Activated CD8-positive, alpha-beta memory T cell treated with anti-CD3 and anti-CD28 coated beads, Interleukin-2, amount 10 ng/mL, durations not matched to agents 7 days and 5 days (primary cell): ENCODE measurements around the gene UBE2J2. TPM values are rescaled to one million over a fixed set of nuclear protein-coding genes. Genes with fewer than 3 reads are reported as not detected.

Source experiments
- ATAC-seq: fragments of 150-1000 bp; cut with Tn5 transposase; one replicate; pipeline ENCODE4 v1.10.0; 2021; ENCODE audit warnings: moderate library complexity
- CTCF ChIA-PET: fragments of 350-600 bp; sonication (Branson Sonifier 250); formaldehyde crosslinking; loops from one replicate; lab custom pipeline; 2021; ENCODE audit warnings: antibody characterized with exemption; lab: Charles Lee
- DNase-seq: peaks from one replicate; pipeline ENCODE4 v3.0.0-alpha.2; 2020
- H3K27ac Mint-ChIP-seq: one replicate; pipeline ENCODE4 v1.8.0; 2021; ENCODE audit warnings: mild to moderate bottlenecking, mixed read lengths
- H3K27me3 Mint-ChIP-seq: one replicate; pipeline ENCODE4 v1.8.0; 2021; ENCODE audit warnings: mixed read lengths
- H3K36me3 Mint-ChIP-seq: one replicate; pipeline ENCODE4 v1.8.0; 2021; ENCODE audit warnings: mild to moderate bottlenecking, mixed read lengths
- H3K4me1 Mint-ChIP-seq: one replicate; pipeline ENCODE4 v1.8.0; 2021; ENCODE audit warnings: mixed read lengths
- H3K4me3 Mint-ChIP-seq: one replicate; pipeline ENCODE4 v1.8.0; 2021; ENCODE audit warnings: mild to moderate bottlenecking, moderate library complexity, mixed read lengths
- H3K9me3 Mint-ChIP-seq: one replicate; pipeline ENCODE4 v1.8.0; 2022; ENCODE audit warnings: low read depth, mixed read lengths
- total RNA-seq, 2 experiments: library from RNA; stranded (reverse); gene quantifications; one replicate each; pipeline ENCODE4 v1.2.3, GENCODE V29; 2021

Gene UBE2J2
- total RNA-seq, 2 experiments from 2014 or later = 71.3 to 83.3 TPM

GRCh38 chr1:1231400-1232207, 42.0 kb downstream of the UBE2J2 start, which contains the start of gene SDF4:
Gene SDF4 (minus strand): TSS chr1:1232001. CDS start chr1:1228772, 3,229 bp downstream.
- no peaks in the 10 kb centered on the region for H3K9me3 Mint-ChIP-seq
- peaks cover 22% of the 10 kb centered on the region for H3K36me3 Mint-ChIP-seq
- H3K27ac Mint-ChIP-seq = peak within 1 kb of the TSS; percentile 87
- no peaks in the 10 kb centered on the region for H3K27me3 Mint-ChIP-seq
- DNase-seq (peak; percentile 97), ATAC-seq (peak; percentile 96)
- CTCF ChIA-PET = interaction anchor here (0.7 to 4.8 kb wide), 12 partner anchors 16 to 167 kb away, joined by 3 to 43 read pairs (median 3); no protein-coding TSS in a partner anchor
- H3K4me3 Mint-ChIP-seq = peak within 1 kb of the TSS; percentile 91
- peaks cover 30% of the 10 kb centered on the region for H3K4me1 Mint-ChIP-seq

GRCh38 chr1:1230656-1231399, 42.8 kb downstream of the UBE2J2 start:
- H3K9me3 Mint-ChIP-seq = no peaks in the 10 kb centered on the region
- peaks cover 28% of the 10 kb centered on the region for H3K36me3 Mint-ChIP-seq
- DNase-seq = no peak
- H3K4me3 Mint-ChIP-seq = peak overlapping the region; percentile 91
- H3K27me3 Mint-ChIP-seq = no peaks in the 10 kb centered on the region
- peak overlapping the region; percentile 87 for H3K27ac Mint-ChIP-seq
- CTCF ChIA-PET = interaction anchor here (0.7 to 4.8 kb wide), 13 partner anchors 15 to 167 kb away, joined by 3 to 43 read pairs (median 3); no protein-coding TSS in a partner anchor
- H3K4me1 Mint-ChIP-seq = peaks cover 30% of the 10 kb centered on the region
- no peak for ATAC-seq

- DNase-seq (no peak), ATAC-seq (no peak)
- Mint-ChIP-seq H3K4me3 (peak overlapping the region; percentile 91), H3K9me3 (no peaks in the 10 kb centered on the region), H3K36me3 (peaks cover 35% of the 10 kb centered on the region), H3K27me3 (no peaks in the 10 kb centered on the region), H3K4me1 (peaks cover 33% of the 10 kb centered on the region), H3K27ac (peak overlapping the region; percentile 45)
- CTCF ChIA-PET = interaction anchor here (4.8 kb wide), 1 partner anchor 108 kb away, joined by 43 read pairs; no protein-coding TSS in a partner anchor
Observed at GRCh38 chr1:1229770-1230169, 43.9 kb downstream of the UBE2J2 start.

DNA sequence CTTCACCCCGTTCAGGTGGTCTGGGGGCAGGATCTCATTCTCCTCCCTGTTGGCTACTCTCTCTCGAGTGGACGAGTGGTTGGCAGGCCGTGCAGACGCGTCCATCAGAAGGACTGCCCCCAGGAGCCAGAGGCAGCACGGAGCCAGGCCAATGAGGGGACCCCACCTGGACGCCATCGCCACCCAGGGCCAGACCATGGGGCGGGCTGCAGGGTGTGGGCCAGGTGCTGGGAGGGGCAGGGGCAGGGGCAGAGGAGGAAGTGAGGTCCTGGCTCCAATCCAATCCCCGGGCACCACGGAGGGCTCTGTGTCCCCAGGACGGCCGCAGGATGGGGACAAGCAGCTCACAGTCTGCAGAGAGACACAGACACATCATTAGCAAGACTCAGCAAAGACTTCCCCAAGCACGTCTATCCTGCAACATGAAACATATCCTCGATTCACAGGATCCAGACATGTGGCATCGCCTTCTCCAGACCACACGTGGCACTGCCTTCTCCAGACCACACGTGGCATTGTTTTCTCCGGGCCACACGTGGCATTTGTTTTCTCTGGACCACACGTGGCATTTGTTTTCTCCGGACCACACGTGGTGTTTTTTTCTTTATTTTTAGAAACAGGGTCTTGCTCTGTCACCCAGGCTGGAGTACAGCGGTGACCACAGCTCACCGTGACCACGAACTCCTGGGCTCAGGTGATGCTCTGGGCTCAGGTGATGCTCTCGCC, 44.9 kb downstream of the UBE2J2 start:
- Mint-ChIP-seq H3K9me3 (no peaks in the 10 kb centered on the region), H3K4me3 (no peak overlapping the region), H3K4me1 (peaks cover 23% of the 10 kb centered on the region), H3K27me3 (no peaks in the 10 kb centered on the region), H3K27ac (no peak overlapping the region), H3K36me3 (peaks cover 36% of the 10 kb centered on the region)
- DNase-seq (no peak), ATAC-seq (no peak)
- CTCF ChIA-PET = interaction anchor here (4.8 kb wide), 1 partner anchor 107 kb away, joined by 43 read pairs; no protein-coding TSS in a partner anchor

DNA sequence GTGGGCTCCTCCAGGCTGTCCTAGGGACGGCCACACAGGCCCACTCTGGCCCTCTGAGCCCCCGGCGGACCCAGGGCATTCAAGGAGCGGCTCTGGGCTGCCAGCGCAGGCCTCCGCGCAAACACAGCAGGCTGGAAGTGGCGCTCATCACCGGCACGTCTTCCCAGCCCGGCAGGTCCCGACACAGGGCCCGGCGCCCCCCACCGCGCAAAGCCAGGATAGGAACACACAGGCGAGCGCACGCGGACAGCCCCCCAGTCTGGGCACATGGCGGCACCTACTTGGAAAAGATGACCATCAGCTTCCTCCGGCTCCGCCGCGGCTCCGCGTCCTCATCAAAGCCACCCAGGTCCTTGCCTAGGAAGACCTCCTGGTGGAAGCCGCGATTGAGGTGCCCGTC, 45.5 kb downstream of the UBE2J2 start:
- Mint-ChIP-seq H3K27ac (no peak overlapping the region), H3K27me3 (no peaks in the 10 kb centered on the region), H3K4me3 (no peak overlapping the region), H3K4me1 (peaks cover 19% of the 10 kb centered on the region), H3K36me3 (peaks cover 33% of the 10 kb centered on the region), H3K9me3 (no peaks in the 10 kb centered on the region)
- CTCF ChIA-PET = interaction anchor here (4.8 kb wide), 1 partner anchor 106 kb away, joined by 43 read pairs; no protein-coding TSS in a partner anchor
- no peak for DNase-seq
- ATAC-seq = no peak

DNA sequence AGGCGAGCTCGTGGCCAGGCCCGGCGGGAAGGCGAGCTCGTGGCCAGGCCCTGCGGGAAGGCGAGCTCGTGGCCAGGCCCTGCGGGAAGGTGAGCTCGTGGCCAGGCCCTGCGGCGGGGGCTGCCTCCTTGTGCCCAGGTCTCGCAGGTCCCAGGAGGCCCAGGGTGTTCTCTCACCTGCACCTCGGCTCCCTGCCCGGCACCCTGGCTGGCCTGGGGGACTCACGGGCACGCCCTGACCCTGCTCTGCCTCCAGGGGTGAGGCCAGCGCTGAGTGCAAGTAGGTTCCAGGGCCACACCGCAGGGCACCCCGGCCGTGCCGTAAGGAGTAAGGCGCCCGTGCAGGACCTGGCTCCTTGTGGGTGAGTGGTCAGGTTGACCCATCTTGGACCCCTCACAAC, 46.3 kb downstream of the UBE2J2 start:
- Mint-ChIP-seq H3K4me1 (peaks cover 17% of the 10 kb centered on the region), H3K9me3 (no peaks in the 10 kb centered on the region), H3K36me3 (peaks cover 41% of the 10 kb centered on the region), H3K4me3 (no peak overlapping the region), H3K27me3 (no peaks in the 10 kb centered on the region), H3K27ac (no peak overlapping the region)
- DNase-seq (no peak), ATAC-seq (no peak)
- CTCF ChIA-PET = interaction anchor here (2.5 kb wide), 1 partner anchor 105 kb away, joined by 7 read pairs; no protein-coding TSS in a partner anchor

DNA sequence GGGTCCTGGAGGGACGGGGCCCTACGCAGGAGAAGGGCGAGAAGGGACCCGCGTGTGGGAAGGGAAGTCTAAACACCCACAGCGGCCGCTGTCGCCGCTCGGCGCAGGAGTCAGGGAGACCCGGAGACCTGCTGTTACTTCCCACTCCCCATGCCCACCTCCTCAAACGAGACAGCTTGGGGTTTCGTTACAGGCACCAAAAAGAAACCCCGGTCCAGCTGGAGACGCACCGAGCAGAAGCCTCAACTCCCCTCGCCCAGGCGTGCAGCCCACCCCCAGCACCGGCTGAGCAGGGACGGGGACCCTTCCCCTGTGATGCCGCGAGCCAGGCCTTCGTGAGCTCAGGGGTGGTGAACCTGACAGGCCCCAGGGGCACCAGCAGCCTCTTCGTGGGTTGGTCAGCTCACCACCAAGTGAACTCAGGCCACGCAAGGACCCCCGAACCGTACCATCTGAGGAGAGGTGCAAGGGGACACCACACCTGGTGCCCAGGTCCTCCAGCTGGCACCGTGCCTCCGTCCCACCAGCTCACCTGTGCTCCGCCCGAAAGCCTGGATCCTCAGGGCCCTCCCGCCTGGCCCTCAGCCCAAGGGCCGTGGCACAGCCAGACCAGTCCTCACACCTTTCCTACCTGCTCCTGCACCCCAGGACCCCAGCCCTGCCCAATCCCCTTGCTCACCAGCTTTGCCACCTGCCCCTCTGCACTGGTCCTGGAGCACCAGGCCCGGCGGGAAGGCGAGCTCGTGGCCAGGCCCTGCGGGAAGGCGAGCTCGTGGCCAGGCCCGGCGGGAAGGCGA, 46.9 kb downstream of the UBE2J2 start:
- H3K4me1 Mint-ChIP-seq = peaks cover 17% of the 10 kb centered on the region
- CTCF ChIA-PET = interaction anchor here (2.5 kb wide), 1 partner anchor 104 kb away, joined by 7 read pairs; no protein-coding TSS in a partner anchor
- DNase-seq (no peak), ATAC-seq (no peak)
- H3K27me3 Mint-ChIP-seq = no peaks in the 10 kb centered on the region
- peaks cover 43% of the 10 kb centered on the region for H3K36me3 Mint-ChIP-seq
- no peaks in the 10 kb centered on the region for H3K9me3 Mint-ChIP-seq
- H3K27ac Mint-ChIP-seq = no peak overlapping the region
- H3K4me3 Mint-ChIP-seq = no peak overlapping the region

- Mint-ChIP-seq H3K4me3 (no peak overlapping the region), H3K4me1 (peaks cover 16% of the 10 kb centered on the region), H3K36me3 (peaks cover 46% of the 10 kb centered on the region), H3K27ac (no peak overlapping the region), H3K9me3 (no peaks in the 10 kb centered on the region), H3K27me3 (no peaks in the 10 kb centered on the region)
- CTCF ChIA-PET = interaction anchor here (2.5 kb wide), 1 partner anchor 103 kb away, joined by 7 read pairs; no protein-coding TSS in a partner anchor
- no peak for DNase-seq
- ATAC-seq = no peak
Observed at GRCh38 chr1:1225913-1226312, 47.7 kb downstream of the UBE2J2 start.

DNA sequence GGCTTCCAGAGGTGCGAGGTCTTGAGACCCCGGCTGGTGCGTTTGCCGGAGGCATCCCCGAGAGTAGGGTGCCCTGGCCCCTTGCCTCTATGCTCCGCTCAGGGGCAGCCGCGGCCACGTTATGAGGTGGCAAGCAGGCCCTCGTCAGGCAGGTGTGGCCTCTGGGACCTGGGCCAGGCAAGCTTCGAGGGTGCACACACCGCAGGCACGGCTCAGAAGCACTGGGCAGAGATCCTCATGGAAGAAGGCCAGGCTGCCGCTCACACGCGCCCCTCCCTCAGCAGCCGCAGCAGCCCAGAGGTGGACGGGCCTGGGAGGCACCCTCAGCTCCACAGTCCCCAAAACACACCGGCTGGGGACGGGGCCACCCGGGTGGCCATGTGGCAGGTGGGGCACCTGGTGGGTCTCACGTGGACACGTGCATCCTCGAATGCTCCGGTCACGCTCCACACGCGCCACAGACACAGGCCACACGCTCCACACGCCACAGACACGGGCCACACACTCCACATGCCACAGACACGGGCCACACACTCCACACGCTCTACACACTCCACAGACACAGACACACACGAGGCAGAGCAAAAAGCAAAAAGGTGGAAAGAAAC, 48.3 kb downstream of the UBE2J2 start:
- DNase-seq (no peak), ATAC-seq (no peak)
- Mint-ChIP-seq H3K27ac (no peak overlapping the region), H3K27me3 (no peaks in the 10 kb centered on the region), H3K4me1 (peaks cover 12% of the 10 kb centered on the region), H3K36me3 (peaks cover 48% of the 10 kb centered on the region), H3K4me3 (no peak overlapping the region), H3K9me3 (no peaks in the 10 kb centered on the region)
- CTCF ChIA-PET = interaction anchor here (0.6 to 2.5 kb wide), 3 partner anchors 9 to 103 kb away, joined by 3 to 7 read pairs (median 4); no protein-coding TSS in a partner anchor

- Mint-ChIP-seq H3K27me3 (no peaks in the 10 kb centered on the region), H3K27ac (no peak overlapping the region), H3K9me3 (no peaks in the 10 kb centered on the region), H3K4me1 (peaks cover 12% of the 10 kb centered on the region), H3K4me3 (no peak overlapping the region), H3K36me3 (peaks cover 42% of the 10 kb centered on the region)
- ATAC-seq (no peak), DNase-seq (no peak)
- CTCF ChIA-PET = no interaction called here
Observed at GRCh38 chr1:1223891-1224290, 49.8 kb downstream of the UBE2J2 start.

DNA sequence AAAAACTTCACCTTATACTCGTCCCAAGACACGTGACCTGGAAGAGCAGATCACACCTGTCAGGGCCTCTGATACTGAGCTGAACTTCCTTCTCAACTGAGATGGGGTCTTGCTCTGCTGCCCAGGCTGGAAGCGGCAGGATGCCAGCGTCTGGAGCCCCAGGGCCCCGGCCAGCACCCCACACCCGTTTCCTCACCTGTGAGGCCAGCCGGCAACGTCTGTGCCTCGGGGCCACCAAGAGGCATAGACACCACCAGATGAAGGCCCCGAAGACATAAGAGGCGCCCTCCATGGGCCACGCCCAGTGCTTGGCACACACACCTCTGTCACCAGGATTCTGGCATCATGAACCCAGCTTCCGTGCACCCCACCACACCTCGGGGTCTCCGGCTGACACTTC, 50.3 kb downstream of the UBE2J2 start:
- DNase-seq (no peak), ATAC-seq (no peak)
- no peak overlapping the region for H3K4me3 Mint-ChIP-seq
- CTCF ChIA-PET = no interaction called here
- H3K4me1 Mint-ChIP-seq = peaks cover 12% of the 10 kb centered on the region
- H3K36me3 Mint-ChIP-seq = peaks cover 39% of the 10 kb centered on the region
- no peaks in the 10 kb centered on the region for H3K9me3 Mint-ChIP-seq
- H3K27ac Mint-ChIP-seq = no peak overlapping the region
- no peaks in the 10 kb centered on the region for H3K27me3 Mint-ChIP-seq
